ENCODE results near the gene KLHL17.
"Not testable (repeated sequence)": the region's sequence is repeated elsewhere in the genome, so short reads cannot be mapped to it uniquely, and the experiment has no call there.

The KLHL17 gene

GRCh38 chr1:982765-983436, 22.5 kb downstream of the KLHL17 start:
- Histone ChIP-seq H3K36me3 (ENCODE audit: control insufficient read depth in 1 of 2, insufficient read depth in 2 of 2, low read length in 2 of 2) (no peaks in the 10 kb centered on the region), H3K9me3 (ENCODE audit: control insufficient read depth in 1 of 2, low read length in 2 of 2) (no peaks in the 10 kb centered on the region), H3K4me3 (ENCODE audit: low read depth in 1 of 2, low read length in 2 of 2) (no peak overlapping the region), H3K4me1 (ENCODE audit: control insufficient read depth in 1 of 2, insufficient read depth in 2 of 2, low read length in 2 of 2) (peaks cover 0 to 6% of the 10 kb centered on the region in 2 donors), H3K27ac (ENCODE audit: low read length) (no peak overlapping the region), H3K27me3 (ENCODE audit: low read depth, low read length) (peaks cover 5% of the 10 kb centered on the region)

GRCh38 chr1:983798-984475, 23.6 kb downstream of the KLHL17 start:
- no peak overlapping the region for H3K4me3 ChIP-seq (ENCODE audit: low read depth in 1 of 2, low read length in 2 of 2)

GRCh38 chr1:984476-984814, 24.1 kb downstream of the KLHL17 start:
- no peaks in the 10 kb centered on the region for H3K36me3 ChIP-seq (ENCODE audit: control insufficient read depth in 1 of 2, insufficient read depth in 2 of 2, low read length in 2 of 2)
- H3K27ac ChIP-seq (ENCODE audit: low read length), result no peak overlapping the region
- peaks cover 5% of the 10 kb centered on the region for H3K27me3 ChIP-seq (ENCODE audit: low read depth, low read length)
- no peaks in the 10 kb centered on the region for H3K9me3 ChIP-seq (ENCODE audit: control insufficient read depth in 1 of 2, low read length in 2 of 2)
- H3K4me3 ChIP-seq (ENCODE audit: low read depth in 1 of 2, low read length in 2 of 2), result no peak overlapping the region
- peaks cover 0 to 6% of the 10 kb centered on the region in 2 donors for H3K4me1 ChIP-seq (ENCODE audit: control insufficient read depth in 1 of 2, insufficient read depth in 2 of 2, low read length in 2 of 2)

More at GRCh38 chr1:983798-984475, 23.6 kb downstream of the KLHL17 start:
- no peaks in the 10 kb centered on the region for H3K36me3 ChIP-seq (ENCODE audit: control insufficient read depth in 1 of 2, insufficient read depth in 2 of 2, low read length in 2 of 2)
- H3K4me1 ChIP-seq (ENCODE audit: control insufficient read depth in 1 of 2, insufficient read depth in 2 of 2, low read length in 2 of 2), result peaks cover 0 to 6% of the 10 kb centered on the region in 2 donors
- no peak overlapping the region for H3K27ac ChIP-seq (ENCODE audit: low read length)
- no peaks in the 10 kb centered on the region for H3K9me3 ChIP-seq (ENCODE audit: control insufficient read depth in 1 of 2, low read length in 2 of 2)
- peaks cover 5% of the 10 kb centered on the region for H3K27me3 ChIP-seq (ENCODE audit: low read depth, low read length)

- Histone ChIP-seq H3K36me3 (ENCODE audit: control insufficient read depth in 1 of 2, insufficient read depth in 2 of 2, low read length in 2 of 2) (no peaks in the 10 kb centered on the region), H3K9me3 (ENCODE audit: control insufficient read depth in 1 of 2, low read length in 2 of 2) (no peaks in the 10 kb centered on the region), H3K27me3 (ENCODE audit: low read depth, low read length) (peaks cover 5% of the 10 kb centered on the region)
These were observed 24.7 kb downstream of the KLHL17 start for GRCh38 chr1:985126-985525.

GRCh38 chr1:988061-988460, 27.7 kb downstream of the KLHL17 start:
- H3K36me3 ChIP-seq (ENCODE audit: control insufficient read depth in 1 of 2, insufficient read depth in 2 of 2, low read length in 2 of 2); H3K27ac ChIP-seq (ENCODE audit: low read length); H3K4me3 ChIP-seq (ENCODE audit: low read depth in 1 of 2, low read length in 2 of 2); H3K27me3 ChIP-seq (ENCODE audit: low read depth, low read length); H3K9me3 ChIP-seq (ENCODE audit: control insufficient read depth in 1 of 2, low read length in 2 of 2); H3K4me1 ChIP-seq (ENCODE audit: control insufficient read depth in 1 of 2, insufficient read depth in 2 of 2, low read length in 2 of 2): not testable (repeated sequence)

More at GRCh38 chr1:985126-985525, 24.7 kb downstream of the KLHL17 start:
- Histone ChIP-seq H3K4me3 (ENCODE audit: low read depth in 1 of 2, low read length in 2 of 2) (no peak overlapping the region), H3K4me1 (ENCODE audit: control insufficient read depth in 1 of 2, insufficient read depth in 2 of 2, low read length in 2 of 2) (peaks cover 0 to 6% of the 10 kb centered on the region in 2 donors), H3K27ac (ENCODE audit: low read length) (no peak overlapping the region)

- H3K27me3 ChIP-seq (ENCODE audit: low read depth, low read length); H3K9me3 ChIP-seq (ENCODE audit: control insufficient read depth in 1 of 2, low read length in 2 of 2): not testable (repeated sequence)
These were observed 30.9 kb downstream of the KLHL17 start for GRCh38 chr1:991275-991674.

GRCh38 chr1:991895-992294, 31.5 kb downstream of the KLHL17 start:
- H3K9me3 ChIP-seq (ENCODE audit: control insufficient read depth in 1 of 2, low read length in 2 of 2), result peaks cover 0 to 10% of the 10 kb centered on the region in 2 donors
- peaks cover 1% of the 10 kb centered on the region for H3K27me3 ChIP-seq (ENCODE audit: low read depth, low read length)
- no peak overlapping the region for H3K27ac ChIP-seq (ENCODE audit: low read length)
- no peaks in the 10 kb centered on the region for H3K4me1 ChIP-seq (ENCODE audit: control insufficient read depth in 1 of 2, insufficient read depth in 2 of 2, low read length in 2 of 2)
- no peak overlapping the region for H3K4me3 ChIP-seq (ENCODE audit: low read depth in 1 of 2, low read length in 2 of 2)
- H3K36me3 ChIP-seq (ENCODE audit: control insufficient read depth in 1 of 2, insufficient read depth in 2 of 2, low read length in 2 of 2), result no peaks in the 10 kb centered on the region

More at GRCh38 chr1:991275-991674, 30.9 kb downstream of the KLHL17 start:
- not testable (repeated sequence) for H3K4me3 ChIP-seq (ENCODE audit: low read depth in 1 of 2, low read length in 2 of 2); H3K36me3 ChIP-seq (ENCODE audit: control insufficient read depth in 1 of 2, insufficient read depth in 2 of 2, low read length in 2 of 2); H3K4me1 ChIP-seq (ENCODE audit: control insufficient read depth in 1 of 2, insufficient read depth in 2 of 2, low read length in 2 of 2); H3K27ac ChIP-seq (ENCODE audit: low read length)

GRCh38 chr1:992362-992761, 32.0 kb downstream of the KLHL17 start:
- no peaks in the 10 kb centered on the region for H3K36me3 ChIP-seq (ENCODE audit: control insufficient read depth in 1 of 2, insufficient read depth in 2 of 2, low read length in 2 of 2)
- peaks cover 0 to 10% of the 10 kb centered on the region in 2 donors for H3K9me3 ChIP-seq (ENCODE audit: control insufficient read depth in 1 of 2, low read length in 2 of 2)
- no peak overlapping the region for H3K27ac ChIP-seq (ENCODE audit: low read length)
- H3K4me3 ChIP-seq (ENCODE audit: low read depth in 1 of 2, low read length in 2 of 2), result no peak overlapping the region
- peaks cover 4% of the 10 kb centered on the region for H3K27me3 ChIP-seq (ENCODE audit: low read depth, low read length)
- peaks cover 0 to 2% of the 10 kb centered on the region in 2 donors for H3K4me1 ChIP-seq (ENCODE audit: control insufficient read depth in 1 of 2, insufficient read depth in 2 of 2, low read length in 2 of 2)

- peaks cover 0 to 10% of the 10 kb centered on the region in 2 donors for H3K9me3 ChIP-seq (ENCODE audit: control insufficient read depth in 1 of 2, low read length in 2 of 2)
- no peak overlapping the region for H3K4me3 ChIP-seq (ENCODE audit: low read depth in 1 of 2, low read length in 2 of 2)
- H3K27me3 ChIP-seq (ENCODE audit: low read depth, low read length), result peaks cover 4% of the 10 kb centered on the region
- no peak overlapping the region for H3K27ac ChIP-seq (ENCODE audit: low read length)
- peaks cover 0 to 10% of the 10 kb centered on the region in 2 donors for H3K4me1 ChIP-seq (ENCODE audit: control insufficient read depth in 1 of 2, insufficient read depth in 2 of 2, low read length in 2 of 2)
- H3K36me3 ChIP-seq (ENCODE audit: control insufficient read depth in 1 of 2, insufficient read depth in 2 of 2, low read length in 2 of 2), result no peaks in the 10 kb centered on the region
These were observed 33.1 kb downstream of the KLHL17 start for GRCh38 chr1:993379-993995.

- H3K27ac ChIP-seq (ENCODE audit: low read length); H3K27me3 ChIP-seq (ENCODE audit: low read depth, low read length); H3K36me3 ChIP-seq (ENCODE audit: control insufficient read depth in 1 of 2, insufficient read depth in 2 of 2, low read length in 2 of 2); H3K9me3 ChIP-seq (ENCODE audit: control insufficient read depth in 1 of 2, low read length in 2 of 2); H3K4me3 ChIP-seq (ENCODE audit: low read depth in 1 of 2, low read length in 2 of 2): not testable (repeated sequence)
- H3K4me1 ChIP-seq (ENCODE audit: control insufficient read depth in 1 of 2, insufficient read depth in 2 of 2, low read length in 2 of 2), result peaks cover 0 to 16% of the 10 kb centered on the region in 2 donors
These were observed 34.2 kb downstream of the KLHL17 start for GRCh38 chr1:994546-994945.

- Histone ChIP-seq H3K27me3 (ENCODE audit: low read depth, low read length) (peaks cover 4% of the 10 kb centered on the region), H3K9me3 (ENCODE audit: control insufficient read depth in 1 of 2, low read length in 2 of 2) (peaks cover 0 to 10% of the 10 kb centered on the region in 2 donors)
These were observed 35.6 kb downstream of the KLHL17 start for GRCh38 chr1:995665-996633.

More at GRCh38 chr1:995665-996633, 35.6 kb downstream of the KLHL17 start:
- no peaks in the 10 kb centered on the region for H3K36me3 ChIP-seq (ENCODE audit: control insufficient read depth in 1 of 2, insufficient read depth in 2 of 2, low read length in 2 of 2)
- H3K4me3 ChIP-seq (ENCODE audit: low read depth in 1 of 2, low read length in 2 of 2), result no peak overlapping the region
- no peak overlapping the region for H3K27ac ChIP-seq (ENCODE audit: low read length)
- H3K4me1 ChIP-seq (ENCODE audit: control insufficient read depth in 1 of 2, insufficient read depth in 2 of 2, low read length in 2 of 2), result peaks cover 0 to 21% of the 10 kb centered on the region in 2 donors
